A673 (cell line): ENCODE data around the gene SYT17. TPM values are rescaled to one million over a fixed set of nuclear protein-coding genes. Genes with fewer than 3 reads are reported as not detected.

Experiments used
- BruUV-seq: library from RNA; stranded (reverse); fragments of 400-500 nt; replicated peaks from 2 replicates; lab custom pipeline; 2021; lab: Mats Ljungman, UMichigan
- CTCF ChIA-PET: fragments of 300-600 bp; sonication (Branson Sonifier 250); formaldehyde crosslinking; loops from one replicate; lab custom pipeline; 2022; ENCODE audit warnings: antibody characterized with exemption; lab: Charles Lee
- POLR2A ChIA-PET: fragments of 300-600 bp; sonication (Branson Sonifier 250); formaldehyde crosslinking; loops from one replicate; lab custom pipeline; 2022; ENCODE audit warnings: antibody characterized with exemption; ENCODE audit not compliant: low non-redundant PET; lab: Charles Lee
- DNase-seq: peaks from one replicate; pipeline ENCODE4 v3.0.0-alpha.2; 2015; ENCODE audit warnings: low spot score
- H3K27ac ChIP-seq: fragments of 200-600 bp; sonication (generic); 2 replicates; pipeline ENCODE4 v1.5.1; 2016; ENCODE audit warnings: mixed run types, low read depth, mild to moderate bottlenecking, mixed read lengths, antibody characterized with exemption, low read length; ENCODE audit not compliant: poor library complexity, severe bottlenecking
- H3K27me3 ChIP-seq: fragments of 200-600 bp; sonication (generic); replicated peaks from 2 replicates; pipeline ENCODE4 v1.6.1; 2017; ENCODE audit warnings: mixed run types, low read depth, mild to moderate bottlenecking, mixed read lengths, antibody characterized with exemption, low read length; ENCODE audit not compliant: insufficient read depth, poor library complexity
- H3K36me3 ChIP-seq: fragments of 200-600 bp; sonication (generic); 2 replicates; pipeline ENCODE4 v1.6.1; 2016; ENCODE audit warnings: mixed run types, mild to moderate bottlenecking, mixed read lengths, antibody characterized with exemption, low read length; ENCODE audit not compliant: insufficient read depth, poor library complexity, severe bottlenecking
- H3K4me1 ChIP-seq: fragments of 200-600 bp; sonication (generic); 2 replicates; pipeline ENCODE4 v1.6.1; 2017; ENCODE audit warnings: mixed run types, mild to moderate bottlenecking, mixed read lengths, antibody characterized with exemption, low read length; ENCODE audit not compliant: insufficient read depth, poor library complexity, severe bottlenecking
- H3K4me3 ChIP-seq: fragments of 200-600 bp; sonication (generic); 2 replicates; pipeline ENCODE4 v1.5.1; 2016; ENCODE audit warnings: low read depth, mixed run types, mild to moderate bottlenecking, mixed read lengths, low read length; ENCODE audit not compliant: poor library complexity, severe bottlenecking
- H3K9me3 ChIP-seq: fragments of 200-600 bp; sonication (generic); 2 replicates; pipeline ENCODE4 v1.6.1; 2016; ENCODE audit warnings: mixed run types, low read depth, mild to moderate bottlenecking, mixed read lengths, antibody characterized with exemption, low read length; ENCODE audit not compliant: poor library complexity, severe bottlenecking
- EZH2 ChIP-seq: fragments of 200-600 bp; sonication (generic); IDR thresholded peaks from 2 replicates; pipeline ENCODE4 v1.6.1; 2017; ENCODE audit warnings: borderline replicate concordance, low read depth, mild to moderate bottlenecking, mixed read lengths, antibody characterized with exemption, low read length; ENCODE audit not compliant: poor library complexity, severe bottlenecking
- intact Hi-C: fragments of 100-400 bp; cut with micrococcal nuclease; formaldehyde crosslinking; loops from one replicate; pipeline ENCODE4 v1.10.0; 2022; ENCODE audit not compliant: unreplicated experiment
- total RNA-seq: library from RNA; stranded (reverse); gene quantifications from 2 replicates; pipeline ENCODE4 v1.2.3, GENCODE V29; 2021
- TF ChIP-seq, protein P1 (sequence below): fragments of 300-800, 200-600 bp; sonication (generic); conservative IDR thresholded peaks from 2 replicates; pipeline ENCODE4 v1.5.1; 2017; ENCODE audit warnings: low read depth, mild to moderate bottlenecking, antibody characterized with exemption, low read length, moderate library complexity, mixed read lengths

Gene SYT17
- total RNA-seq, 1 experiment from 2014 or later: 0.24 TPM

DNA sequence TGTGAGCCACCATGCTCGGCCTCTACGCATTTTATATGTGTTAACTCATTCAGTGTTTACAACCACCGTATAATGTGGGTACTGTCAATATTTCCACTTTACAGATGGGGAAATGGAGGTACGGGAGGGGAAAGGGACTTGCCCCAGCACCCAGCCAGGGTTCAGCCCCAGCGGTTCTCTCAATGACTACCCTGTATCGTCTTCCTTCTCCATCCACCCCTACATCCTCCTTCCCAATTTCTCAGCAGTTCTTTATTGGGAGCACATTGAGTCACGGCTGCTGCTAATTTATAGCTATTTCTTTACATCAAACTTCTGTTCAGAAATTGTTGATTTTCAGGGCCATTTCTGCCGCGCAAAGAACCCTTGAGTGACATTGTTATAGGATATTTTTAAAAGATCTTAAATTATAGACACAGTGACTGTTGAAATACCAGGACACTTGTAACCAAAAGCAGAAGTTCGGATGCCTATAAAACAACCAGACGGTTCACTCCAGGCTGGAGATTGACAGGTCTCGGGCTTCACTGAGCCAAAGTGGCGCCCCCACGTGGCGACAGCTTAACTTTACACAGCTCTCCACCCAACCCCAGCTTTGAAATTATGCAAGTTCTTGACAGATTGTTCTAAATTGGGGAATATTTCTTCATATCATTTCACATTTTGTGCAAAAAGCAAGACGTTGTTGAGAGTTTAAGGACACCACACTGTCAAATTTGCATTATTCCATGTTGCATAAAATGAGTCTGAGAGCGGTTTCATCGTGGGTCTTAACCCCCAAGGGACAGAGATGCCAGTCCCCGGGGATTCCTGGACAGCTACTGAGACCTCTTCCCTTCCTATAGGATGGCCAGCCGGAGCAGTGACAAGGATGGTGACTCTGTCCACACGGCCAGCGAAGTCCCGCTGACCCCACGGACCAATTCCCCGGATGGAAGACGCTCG is 11.8 kb downstream of the SYT17 start:
- BruUV-seq: no TSS peak
- H3K9me3 ChIP-seq: no peaks in the 10 kb centered on the region
- CTCF ChIA-PET: interaction anchor here (0.7 to 2.0 kb wide), 5 partner anchors 14 to 348 kb away, joined by 3 to 22 read pairs (median 3); no protein-coding TSS in a partner anchor
- no peaks in the 10 kb centered on the region for H3K27me3 ChIP-seq
- intact Hi-C loops: loop anchor here (1.0 to 5.0 kb wide), 2 partner anchors 94 to 197 kb away; no protein-coding TSS in a partner anchor
- no peaks in the 10 kb centered on the region for H3K36me3 ChIP-seq
- H3K4me1 ChIP-seq: peaks cover 9% of the 10 kb centered on the region
- H3K4me3 ChIP-seq: no peak overlapping the region
- no peak for TF ChIP-seq EZH2
- TF ChIP-seq, protein P1, sequence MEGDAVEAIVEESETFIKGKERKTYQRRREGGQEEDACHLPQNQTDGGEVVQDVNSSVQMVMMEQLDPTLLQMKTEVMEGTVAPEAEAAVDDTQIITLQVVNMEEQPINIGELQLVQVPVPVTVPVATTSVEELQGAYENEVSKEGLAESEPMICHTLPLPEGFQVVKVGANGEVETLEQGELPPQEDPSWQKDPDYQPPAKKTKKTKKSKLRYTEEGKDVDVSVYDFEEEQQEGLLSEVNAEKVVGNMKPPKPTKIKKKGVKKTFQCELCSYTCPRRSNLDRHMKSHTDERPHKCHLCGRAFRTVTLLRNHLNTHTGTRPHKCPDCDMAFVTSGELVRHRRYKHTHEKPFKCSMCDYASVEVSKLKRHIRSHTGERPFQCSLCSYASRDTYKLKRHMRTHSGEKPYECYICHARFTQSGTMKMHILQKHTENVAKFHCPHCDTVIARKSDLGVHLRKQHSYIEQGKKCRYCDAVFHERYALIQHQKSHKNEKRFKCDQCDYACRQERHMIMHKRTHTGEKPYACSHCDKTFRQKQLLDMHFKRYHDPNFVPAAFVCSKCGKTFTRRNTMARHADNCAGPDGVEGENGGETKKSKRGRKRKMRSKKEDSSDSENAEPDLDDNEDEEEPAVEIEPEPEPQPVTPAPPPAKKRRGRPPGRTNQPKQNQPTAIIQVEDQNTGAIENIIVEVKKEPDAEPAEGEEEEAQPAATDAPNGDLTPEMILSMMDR: peak; percentile 91
- POLR2A ChIA-PET: no interaction called here
- peak; percentile 84 for DNase-seq
- H3K27ac ChIP-seq: no peak overlapping the region

DNA sequence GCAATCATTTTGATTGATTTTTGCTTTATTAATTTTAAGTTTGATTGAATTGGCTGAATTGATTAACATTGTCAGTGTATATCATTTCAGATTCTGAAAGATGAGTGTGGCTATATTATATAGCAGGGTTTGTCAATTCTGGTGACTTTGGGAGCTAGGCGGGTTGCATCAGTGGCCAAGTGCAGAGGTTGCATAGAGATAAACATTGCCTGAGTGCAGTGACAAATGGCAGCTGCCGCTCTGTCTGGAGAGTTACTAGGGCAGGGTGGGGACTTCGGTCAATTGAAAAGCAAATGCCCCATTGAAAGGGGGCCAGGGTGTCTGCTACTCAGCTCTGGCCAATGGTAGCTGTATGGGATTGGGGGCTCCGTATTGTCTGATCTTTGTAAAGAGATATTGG is 12.7 kb downstream of the SYT17 start:
- H3K36me3 ChIP-seq: no peaks in the 10 kb centered on the region
- ChIA-PET POLR2A (no interaction called here), CTCF (interaction anchor here (2.0 kb wide), 1 partner anchor 95 kb away, joined by 22 read pairs; no protein-coding TSS in a partner anchor)
- H3K27ac ChIP-seq: no peak overlapping the region
- DNase-seq: no peak
- no peak overlapping the region for H3K4me3 ChIP-seq
- TF ChIP-seq, protein P1: no peak
- no peak for TF ChIP-seq EZH2
- H3K27me3 ChIP-seq: no peaks in the 10 kb centered on the region
- no peaks in the 10 kb centered on the region for H3K9me3 ChIP-seq
- intact Hi-C loops: loop anchor here (1.0 kb wide), 1 partner anchor 94 kb away; no protein-coding TSS in a partner anchor
- peaks cover 9% of the 10 kb centered on the region for H3K4me1 ChIP-seq
- BruUV-seq: no TSS peak

DNA sequence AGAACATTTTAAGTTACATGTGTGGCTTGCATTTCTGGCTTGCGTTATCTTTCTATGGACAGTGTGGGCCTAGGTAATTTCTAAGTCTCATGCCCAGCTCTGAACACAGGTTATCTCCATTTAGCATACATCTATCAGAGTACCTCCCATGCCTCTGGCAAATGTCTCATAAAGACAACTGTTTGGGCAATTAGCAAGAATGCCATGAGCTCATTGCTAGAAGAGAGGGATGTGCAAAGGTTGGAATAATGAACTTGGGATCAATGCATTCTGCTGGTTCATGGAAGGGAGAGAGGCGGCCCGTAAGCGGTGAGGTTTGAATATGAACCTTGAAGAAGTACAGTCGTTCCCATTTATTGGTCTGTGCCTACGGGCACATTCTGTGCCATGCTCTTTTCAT is 14.4 kb downstream of the SYT17 start:
- CTCF ChIA-PET: no interaction called here

More for the DNA sequence above, 14.4 kb downstream of the SYT17 start:
- peaks cover 9% of the 10 kb centered on the region for H3K4me1 ChIP-seq
- H3K36me3 ChIP-seq: no peaks in the 10 kb centered on the region
- no peak for DNase-seq
- no peak for TF ChIP-seq EZH2
- TF ChIP-seq, protein P1: no peak
- no peak overlapping the region for H3K27ac ChIP-seq
- POLR2A ChIA-PET: no interaction called here
- BruUV-seq: no TSS peak
- no peak overlapping the region for H3K4me3 ChIP-seq
- H3K27me3 ChIP-seq: no peaks in the 10 kb centered on the region
- intact Hi-C loops: no loop called here
- no peaks in the 10 kb centered on the region for H3K9me3 ChIP-seq
